Natural killer cell treated with Interleukin-12 subunit alpha and Interleukin-12 subunit beta and Interleukin-15 and Interleukin-18, amount 100 ng/mL, for 72 hours (primary cell): Measurements from ENCODE around the gene RHCE. TPM values are rescaled to one million over a fixed set of nuclear protein-coding genes. Genes with fewer than 3 reads are reported as not detected.
"Not testable (repeated sequence)": the region's sequence is repeated elsewhere in the genome, so short reads cannot be mapped to it uniquely, and the experiment has no call there.

Experiments
- ATAC-seq, 2 donors: fragments of 150-1000 bp; cut with Tn5 transposase in 1 of 2; sonication (Bioruptor Pico), chemical (Tn5 transposase) in 1 of 2; 2 replicates each; pipeline ENCODE4 v1.10.0; 2021
- DNase-seq: peaks from one replicate; pipeline ENCODE4 v3.0.0; 2022; ENCODE audit warnings: low spot score
- H3K27ac Mint-ChIP-seq, 2 donors: 1 replicate in 1 of 2; 2 replicates in 1 of 2; pipeline ENCODE4 v1.8.0; 2022; ENCODE audit warnings: mixed read lengths in 2 of 2, mild to moderate bottlenecking in 1 of 2, moderate library complexity in 1 of 2
- H3K27me3 Mint-ChIP-seq, 2 donors: 1 replicate in 1 of 2; 2 replicates in 1 of 2; pipeline ENCODE4 v1.8.0; 2022; ENCODE audit warnings: mixed read lengths in 2 of 2
- H3K36me3 Mint-ChIP-seq: one replicate; pipeline ENCODE4 v1.8.0; 2022; ENCODE audit warnings: mixed read lengths
- H3K4me1 Mint-ChIP-seq, 2 donors: 1 replicate in 1 of 2; 2 replicates in 1 of 2; pipeline ENCODE4 v1.8.0; 2022; ENCODE audit warnings: low read depth in 2 of 2, mixed read lengths in 2 of 2, mild to moderate bottlenecking in 1 of 2
- H3K4me3 Mint-ChIP-seq: one replicate; pipeline ENCODE4 v1.8.0; 2022; ENCODE audit warnings: mixed read lengths
- H3K9me3 Mint-ChIP-seq: 2 replicates; pipeline ENCODE4 v1.8.0; 2022; ENCODE audit warnings: mixed read lengths
- total RNA-seq, 2 donors: library from RNA; stranded (reverse); gene quantifications; one replicate each; pipeline ENCODE4 v1.2.3, GENCODE V29; 2022

RHCE gene
- total RNA-seq, 2 donors from 2014 or later: not detected

DNA sequence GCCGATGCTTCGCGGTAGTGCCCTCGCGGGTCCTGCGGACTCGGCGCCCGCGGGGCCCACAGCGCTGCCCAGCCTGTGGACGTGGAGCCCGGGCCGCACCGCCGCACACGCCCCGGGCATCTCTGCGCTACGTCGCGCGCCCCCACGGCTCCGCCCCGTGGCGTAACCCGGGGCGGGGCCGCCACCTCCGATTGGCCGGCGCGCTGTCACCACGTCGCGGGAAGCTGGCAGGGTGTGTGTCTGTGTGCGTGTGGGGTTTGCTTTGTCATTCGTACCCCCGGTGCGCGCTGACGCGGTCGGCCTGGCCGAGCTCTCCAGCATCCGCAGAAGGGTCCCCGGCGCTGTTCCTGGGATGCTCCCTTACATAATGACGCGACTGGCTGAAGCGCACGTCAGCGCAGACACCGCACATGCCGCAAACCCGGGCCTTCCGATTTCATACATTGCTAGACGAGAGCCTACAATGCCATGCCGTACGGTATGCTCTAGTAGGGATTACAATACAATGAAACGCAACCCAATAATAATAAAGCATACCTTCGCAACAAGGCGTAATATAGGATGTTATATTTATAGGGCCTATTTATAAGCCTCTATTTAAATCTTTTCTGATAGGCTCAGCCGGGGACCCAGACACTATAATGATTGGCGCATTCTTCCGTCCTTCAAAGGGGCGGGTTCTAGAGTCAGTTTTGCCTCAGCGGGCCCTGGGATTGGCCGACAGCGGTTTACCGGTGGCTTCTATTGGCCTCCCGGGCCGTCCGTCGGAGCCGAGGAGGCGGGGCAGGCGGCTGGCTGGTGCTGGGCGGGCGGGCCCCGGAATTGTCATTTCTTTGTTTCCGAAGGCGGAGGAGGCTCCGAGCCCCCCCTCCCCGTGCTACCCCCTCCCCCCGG lies 9.7 kb upstream of the RHCE start, which contains the start of gene MACO1:
MACO1 (plus strand) TSS at position 825 of the 894 bp plus-strand sequence. CDS start 202 bp downstream, outside the sequence.
- H3K4me1 Mint-ChIP-seq: peaks cover 28 to 42% of the 10 kb centered on the region in 2 donors
- peak; percentile 93 to 94 for ATAC-seq

DNA sequence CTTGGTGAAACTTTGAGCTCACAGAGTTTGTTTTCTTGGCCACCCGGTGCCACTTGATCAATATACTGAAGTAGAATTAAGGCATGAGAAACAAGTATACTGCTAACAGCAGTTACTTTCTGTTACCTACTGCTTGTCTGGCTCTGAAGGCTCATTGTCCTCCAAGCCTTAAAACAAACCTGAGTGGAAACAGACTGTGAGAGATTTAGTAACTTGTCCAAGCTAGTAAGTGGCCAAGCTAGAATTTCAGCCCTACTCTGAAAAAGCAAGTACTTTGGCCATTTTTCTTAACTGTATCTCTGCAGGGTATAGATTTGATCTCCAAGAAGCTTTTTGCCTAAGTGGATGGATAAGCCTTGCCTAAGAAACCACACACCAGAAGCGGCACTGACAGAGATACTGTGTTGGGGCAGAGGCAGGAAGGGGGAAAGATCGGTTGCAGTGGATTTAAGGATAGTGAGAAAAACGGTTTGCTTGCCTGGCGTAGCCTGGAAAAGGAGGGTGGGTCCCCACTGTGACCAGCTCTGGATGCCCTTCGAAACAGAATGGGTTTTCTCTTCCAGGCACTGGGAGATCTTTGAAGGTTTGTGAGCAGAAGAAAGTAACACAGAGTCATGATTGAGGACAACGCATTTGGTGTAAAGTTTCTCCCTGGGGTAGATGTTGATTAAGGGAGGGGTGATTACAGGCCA lies 8.0 kb upstream of the RHCE start:
- no peak for ATAC-seq
- peaks cover 0 to 5% of the 10 kb centered on the region in 2 donors for H3K27me3 Mint-ChIP-seq
- no peaks in the 10 kb centered on the region for H3K9me3 Mint-ChIP-seq
- H3K4me3 Mint-ChIP-seq: peak overlapping the region; percentile 66
- no peaks in the 10 kb centered on the region for H3K36me3 Mint-ChIP-seq
- no peak for DNase-seq
- H3K4me1 Mint-ChIP-seq: peaks cover 21 to 27% of the 10 kb centered on the region in 2 donors
- peak overlapping the region; percentile 11 to 96 for H3K27ac Mint-ChIP-seq

More for the DNA sequence above, 9.7 kb upstream of the RHCE start, which contains the start of gene MACO1:
- no peaks in the 10 kb centered on the region for H3K9me3 Mint-ChIP-seq
- peak within 1 kb of the TSS; percentile 96 to 100 for H3K27ac Mint-ChIP-seq
- H3K36me3 Mint-ChIP-seq: no peaks in the 10 kb centered on the region
- H3K4me3 Mint-ChIP-seq: peak within 1 kb of the TSS; percentile 94
- peak; percentile 95 for DNase-seq
- H3K27me3 Mint-ChIP-seq: no peaks in the 10 kb centered on the region

DNA sequence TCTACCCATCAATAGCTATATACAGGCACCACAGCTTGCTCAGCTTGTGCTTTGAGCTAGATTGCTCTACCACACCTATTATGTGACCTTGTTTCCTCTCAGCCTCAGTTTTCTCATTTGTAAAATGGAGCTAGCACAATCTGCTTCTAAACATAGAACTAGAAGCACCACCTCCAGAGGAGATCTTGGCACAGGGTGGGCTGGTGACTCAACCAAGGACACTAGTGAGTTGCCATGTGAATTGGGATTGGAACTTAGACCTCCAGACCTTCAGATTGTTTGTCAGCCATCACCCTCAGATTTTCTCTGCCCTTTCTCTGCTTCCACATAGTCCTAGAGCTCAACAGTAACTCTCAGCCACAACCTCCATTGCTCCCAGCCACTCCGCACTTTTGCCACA lies 7.1 kb upstream of the RHCE start:
- Mint-ChIP-seq H3K4me1 (peaks cover 13 to 17% of the 10 kb centered on the region in 2 donors), H3K9me3 (no peaks in the 10 kb centered on the region), H3K4me3 (no peak overlapping the region), H3K27me3 (peaks cover 0 to 8% of the 10 kb centered on the region in 2 donors), H3K36me3 (no peaks in the 10 kb centered on the region), H3K27ac (no peak overlapping the region)
- no peak for DNase-seq
- no peak for ATAC-seq

DNA sequence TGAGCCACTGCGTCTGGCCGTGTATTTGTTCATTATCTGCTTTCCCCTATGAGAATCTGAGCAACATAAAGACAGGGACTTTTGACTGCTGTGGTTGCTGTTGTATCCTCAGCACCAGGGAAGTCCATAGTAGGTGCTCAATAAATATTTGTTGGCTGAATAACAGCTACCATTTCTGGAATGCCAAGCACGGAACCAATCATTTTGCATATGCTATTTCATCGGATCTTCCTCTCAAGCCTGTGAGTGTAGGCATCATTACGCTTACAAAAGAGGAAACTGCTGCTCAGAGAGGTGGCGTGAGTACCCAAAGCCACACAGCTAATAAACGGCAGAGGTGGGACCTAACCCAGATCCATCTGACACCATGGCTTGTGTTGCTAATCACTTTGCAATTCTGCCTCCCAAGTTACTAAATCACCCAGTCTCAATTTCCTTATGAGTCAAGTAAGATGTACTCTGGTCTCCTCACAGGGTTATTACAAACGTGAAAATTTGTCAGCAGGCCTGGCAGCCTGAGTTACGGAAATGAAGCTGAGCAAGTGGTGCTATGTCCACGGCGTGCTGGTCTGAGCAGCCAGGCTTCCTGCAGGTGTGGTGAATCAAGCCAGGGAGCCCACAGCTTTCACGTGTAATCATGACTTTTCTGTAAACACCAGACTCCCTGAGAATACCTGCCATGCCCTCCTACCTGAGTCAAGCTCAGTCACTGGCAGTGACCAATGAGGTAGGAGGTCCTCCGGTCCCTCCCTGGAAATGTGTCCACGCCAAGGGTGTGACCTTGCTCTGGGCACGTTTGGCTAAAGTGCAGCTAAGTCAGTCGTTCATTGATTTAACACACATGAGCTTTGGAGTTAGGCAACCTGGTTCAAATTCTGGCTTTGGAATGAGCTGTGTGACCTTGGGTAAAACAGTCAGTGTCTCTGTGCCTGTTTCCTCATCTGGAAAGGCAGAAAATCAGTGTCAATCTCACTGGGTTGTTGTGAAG lies 4.8 kb upstream of the RHCE start:
- no peak for ATAC-seq
- no peaks in the 10 kb centered on the region for H3K9me3 Mint-ChIP-seq
- H3K4me3 Mint-ChIP-seq: no peak overlapping the region
- H3K36me3 Mint-ChIP-seq: no peaks in the 10 kb centered on the region
- DNase-seq: no peak
- H3K27me3 Mint-ChIP-seq: peaks cover 0 to 8% of the 10 kb centered on the region in 2 donors
- H3K4me1 Mint-ChIP-seq: peaks cover 4 to 6% of the 10 kb centered on the region in 2 donors
- H3K27ac Mint-ChIP-seq: no peak overlapping the region

DNA sequence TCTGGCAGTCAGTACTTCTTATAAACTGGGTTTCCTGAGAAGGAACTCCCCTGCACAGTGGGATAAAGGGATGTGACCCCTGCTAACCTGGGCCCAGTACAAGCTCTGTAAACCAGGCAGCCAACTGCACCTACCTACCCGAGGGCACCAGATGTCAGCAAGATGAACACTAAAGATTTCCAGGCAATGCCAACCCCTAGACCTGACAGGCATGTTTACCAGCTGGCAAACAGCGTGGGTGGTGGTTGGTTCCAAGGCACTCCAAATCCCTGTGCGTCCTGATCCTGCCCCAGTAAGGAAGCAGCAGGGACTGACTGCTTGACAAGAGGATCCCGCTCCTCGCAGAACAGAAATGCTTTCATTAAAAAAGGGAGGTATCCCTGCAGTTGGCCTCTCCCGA lies 2.6 kb upstream of the RHCE start:
- not testable (repeated sequence) for H3K4me1 Mint-ChIP-seq, ATAC-seq, DNase-seq, H3K36me3 Mint-ChIP-seq, H3K27me3 Mint-ChIP-seq, H3K4me3 Mint-ChIP-seq, H3K9me3 Mint-ChIP-seq, H3K27ac Mint-ChIP-seq

- not testable (repeated sequence) for H3K4me1 Mint-ChIP-seq, H3K27ac Mint-ChIP-seq, H3K9me3 Mint-ChIP-seq, ATAC-seq, H3K36me3 Mint-ChIP-seq, H3K27me3 Mint-ChIP-seq, H3K4me3 Mint-ChIP-seq, DNase-seq
Measured at GRCh38 chr1:25419339-25419738, 1.3 kb downstream of the RHCE start.

GRCh38 chr1:25417280-25417679 lies 3.3 kb downstream of the RHCE start:
- H3K4me1 Mint-ChIP-seq, H3K4me3 Mint-ChIP-seq, DNase-seq: not testable (repeated sequence)

GRCh38 chr1:25414578-25414977 lies 6.0 kb downstream of the RHCE start:
- not testable (repeated sequence) for ATAC-seq, H3K36me3 Mint-ChIP-seq, DNase-seq, H3K9me3 Mint-ChIP-seq, H3K27ac Mint-ChIP-seq, H3K27me3 Mint-ChIP-seq, H3K4me1 Mint-ChIP-seq, H3K4me3 Mint-ChIP-seq

More at GRCh38 chr1:25417280-25417679, 3.3 kb downstream of the RHCE start:
- H3K27me3 Mint-ChIP-seq, H3K27ac Mint-ChIP-seq, ATAC-seq, H3K9me3 Mint-ChIP-seq, H3K36me3 Mint-ChIP-seq: not testable (repeated sequence)

DNA sequence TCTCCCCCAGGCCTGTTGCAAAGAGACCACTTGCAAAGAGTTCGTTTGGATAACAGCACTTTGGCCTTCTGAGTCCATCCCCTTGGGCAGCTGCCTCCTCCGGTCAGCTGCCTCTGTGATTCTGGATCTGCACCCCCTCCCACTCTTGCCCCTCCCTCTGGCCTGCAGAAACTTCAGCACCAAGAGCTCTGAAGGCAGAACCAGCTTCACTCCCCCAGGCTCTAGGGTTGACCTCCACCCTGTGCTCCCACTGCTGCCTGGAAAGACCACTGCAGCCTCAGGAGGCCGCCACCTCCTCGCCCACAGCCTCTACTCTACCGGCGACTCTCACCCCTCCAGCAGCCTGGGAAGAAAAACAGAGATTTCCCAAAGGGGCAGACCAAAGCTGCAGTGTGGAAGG lies 6.5 kb downstream of the RHCE start:
- H3K4me3 Mint-ChIP-seq, ATAC-seq, H3K27ac Mint-ChIP-seq, H3K4me1 Mint-ChIP-seq, H3K27me3 Mint-ChIP-seq, H3K36me3 Mint-ChIP-seq, DNase-seq, H3K9me3 Mint-ChIP-seq: not testable (repeated sequence)

DNA sequence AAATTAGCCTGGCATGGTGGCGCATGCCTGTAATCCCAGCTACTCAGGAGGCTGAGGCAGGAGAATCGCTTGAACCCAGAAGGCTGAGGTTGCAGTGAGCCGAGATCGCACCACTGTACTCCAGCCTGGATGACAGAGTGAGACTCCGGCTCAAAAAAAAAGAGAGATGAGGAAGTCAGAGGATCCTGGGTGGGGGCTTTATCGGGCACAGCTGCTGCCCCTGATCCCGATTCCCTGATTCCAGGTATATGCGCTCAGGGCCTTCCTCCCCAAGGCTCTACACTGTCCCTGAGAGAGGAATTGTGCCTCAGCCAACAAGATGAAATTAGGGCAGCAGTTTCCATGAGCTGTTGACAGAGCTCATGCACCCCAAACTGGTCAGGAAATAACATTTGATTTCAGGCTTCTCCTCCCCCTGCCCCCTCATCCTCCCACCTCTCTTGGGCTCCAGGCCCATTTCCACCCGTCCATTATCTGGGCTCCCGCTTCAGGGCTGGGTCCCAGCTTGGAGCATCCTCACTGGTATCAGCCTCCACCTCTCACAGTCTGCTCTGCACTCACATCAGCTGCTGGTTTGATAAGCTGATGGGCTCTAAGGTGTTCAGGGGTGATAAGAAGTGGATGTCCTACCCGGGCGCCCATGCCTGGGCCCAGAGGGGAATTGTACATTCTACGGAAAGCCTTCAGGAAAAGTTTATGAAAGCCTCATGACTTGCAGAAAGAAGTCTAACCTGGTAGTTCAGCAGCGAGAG lies 7.6 kb downstream of the RHCE start:
- ATAC-seq, H3K36me3 Mint-ChIP-seq, H3K4me1 Mint-ChIP-seq, DNase-seq, H3K27ac Mint-ChIP-seq, H3K4me3 Mint-ChIP-seq, H3K27me3 Mint-ChIP-seq, H3K9me3 Mint-ChIP-seq: not testable (repeated sequence)

DNA sequence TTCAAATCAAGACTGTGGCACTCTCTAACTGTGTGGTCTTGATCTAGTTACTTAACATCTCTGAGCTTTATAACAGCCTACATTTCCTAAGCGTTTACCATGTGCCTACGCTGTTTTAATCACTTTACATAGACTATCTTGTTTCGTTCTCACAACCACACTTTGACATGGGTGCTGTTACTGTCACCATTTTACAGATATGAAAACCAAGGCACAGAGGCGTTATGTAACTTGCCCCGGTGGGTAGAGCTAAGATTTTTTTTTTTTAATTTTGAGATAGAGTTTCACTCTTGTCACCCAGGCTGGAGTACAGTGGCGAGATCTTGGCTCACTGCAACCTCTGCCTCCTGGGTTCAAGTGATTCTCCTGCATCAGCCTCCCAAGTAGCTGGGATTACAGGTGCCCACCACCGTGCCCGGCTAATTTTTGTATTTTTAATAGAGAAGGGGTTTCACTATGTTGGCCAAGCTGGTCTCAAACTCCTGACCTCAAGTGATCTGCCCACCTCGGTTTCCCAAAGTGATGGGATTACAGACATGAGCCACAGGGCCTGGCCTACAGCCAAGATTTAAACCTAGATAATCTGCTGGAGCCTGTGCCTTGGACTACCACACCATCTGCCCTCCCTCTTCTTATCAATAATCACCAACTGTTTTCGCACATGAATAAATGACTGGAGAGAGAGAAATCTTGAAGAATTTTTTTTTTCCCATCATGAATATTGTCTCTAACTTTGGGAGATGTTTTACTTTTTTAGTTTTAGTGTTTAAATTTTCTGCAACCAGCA lies 10.8 kb downstream of the RHCE start:
- not testable (repeated sequence) for DNase-seq, H3K4me1 Mint-ChIP-seq, H3K27me3 Mint-ChIP-seq, H3K4me3 Mint-ChIP-seq, H3K27ac Mint-ChIP-seq, ATAC-seq, H3K9me3 Mint-ChIP-seq, H3K36me3 Mint-ChIP-seq

DNA sequence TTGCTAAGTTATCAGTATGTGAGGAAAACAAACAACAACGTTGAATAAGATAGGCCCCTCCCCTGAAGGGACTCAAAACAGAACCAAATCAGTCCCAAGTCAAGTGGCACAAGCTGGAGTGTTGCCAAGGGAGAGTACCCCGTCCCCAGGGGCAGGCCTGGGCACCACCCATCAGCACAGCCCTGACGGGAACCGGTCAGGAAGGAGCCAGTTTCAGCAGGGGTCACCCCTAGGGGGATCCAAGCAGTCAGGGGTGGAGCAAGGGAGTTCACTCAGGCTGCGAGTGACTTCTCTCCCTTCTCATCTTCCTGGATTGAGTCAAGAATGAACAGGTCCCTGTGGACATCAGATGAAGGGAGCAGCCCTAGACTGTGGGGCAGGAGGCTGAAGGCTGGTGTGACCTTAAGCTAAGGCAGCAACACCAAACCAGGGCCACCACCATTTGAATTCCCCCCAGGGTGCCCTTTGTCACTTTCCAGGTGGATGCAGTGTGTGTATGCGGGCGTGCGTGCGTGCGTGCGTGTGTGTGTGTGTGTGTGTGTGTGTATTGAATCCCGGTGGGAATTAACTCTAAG lies 14.8 kb downstream of the RHCE start:
- not testable (repeated sequence) for H3K9me3 Mint-ChIP-seq, H3K4me3 Mint-ChIP-seq, DNase-seq, H3K27ac Mint-ChIP-seq, H3K36me3 Mint-ChIP-seq, H3K4me1 Mint-ChIP-seq
- H3K27me3 Mint-ChIP-seq: peaks cover 10 to 18% of the 10 kb centered on the region in 2 donors
- ATAC-seq: peak; percentile 25 to 36
